GM12878 (cell line): ENCODE results near the gene ABHD15. TPM values are rescaled to one million over a fixed set of nuclear protein-coding genes. Genes with fewer than 3 reads are reported as not detected.

Source experiments
- ATAC-seq: fragments of 200-7000 bp; cut with Tn5 transposase; 3 replicates; pipeline ENCODE4 v1.9.1; 2020; ENCODE audit warnings: mild to moderate bottlenecking, moderate library complexity
- BruUV-seq: library from RNA; stranded (reverse); fragments of 400-500 nt; replicated peaks from 2 replicates; lab custom pipeline; 2021; lab: Mats Ljungman, UMichigan
- CTCF ChIA-PET: fragments of 300-600 bp; sonication (Branson Sonifier 250); formaldehyde crosslinking; extraction: SDS; loops from one replicate; lab custom pipeline; 2021; ENCODE audit warnings: inconsistent platforms; lab: Yijun Ruan, JAX
- POLR2A ChIA-PET: fragments of 350-600 bp; formaldehyde crosslinking; extraction: SDS; loops from one replicate; lab custom pipeline; 2021; ENCODE audit warnings: inconsistent platforms; lab: Charles Lee
- RAD21 ChIA-PET: fragments of 300-600 bp; sonication (Branson Sonifier 250); formaldehyde crosslinking; loops from one replicate; lab custom pipeline; 2023; ENCODE audit warnings: antibody characterized with exemption; ENCODE audit not compliant: unreplicated experiment; lab: Charles Lee
- SMC1A ChIA-PET: fragments of 300-600 bp; sonication (Branson Sonifier 250); formaldehyde crosslinking; loops from one replicate; lab custom pipeline; 2023; ENCODE audit not compliant: unreplicated experiment, uncharacterized antibody; lab: Charles Lee
- DNase-seq: peaks from one replicate; pipeline ENCODE4 v3.0.0-alpha.2; 2011; ENCODE audit warnings: low read depth, low spot score
- FAIRE-seq: peaks from 3 replicates; lab custom pipeline; 2011; peaks lifted over from hg19 to GRCh38; lab: Jason Lieb, UNC
- H2AFZ ChIP-seq: 2 replicates; pipeline ENCODE4 v1.6.0; 2011; ENCODE audit warnings: low read depth, low read length, control low read depth; ENCODE audit not compliant: control insufficient read depth
- H3K27ac ChIP-seq: 2 replicates; pipeline ENCODE4 v1.5.1; 2011; ENCODE audit warnings: control low read depth; ENCODE audit not compliant: control insufficient read depth, insufficient read depth
- H3K27me3 ChIP-seq, 2 experiments: replicated peaks in 1 of 2; 2 replicates each; pipeline versions ENCODE4 v1.6.0 to v1.6.1; 2011; ENCODE audit warnings: low read length in 1 of 2; ENCODE audit not compliant: control insufficient read depth in 2 of 2, insufficient read depth in 2 of 2
- H3K36me3 ChIP-seq, 2 experiments: 2 replicates each; pipeline ENCODE4 v1.5.1; 2011; ENCODE audit warnings: low read length in 1 of 2; ENCODE audit not compliant: control insufficient read depth in 2 of 2, insufficient read depth in 2 of 2
- H3K4me1 ChIP-seq: 2 replicates; pipeline ENCODE4 v1.6.1; 2011; ENCODE audit warnings: mild to moderate bottlenecking, low read length, moderate library complexity, mixed read lengths; ENCODE audit not compliant: control insufficient read depth, insufficient read depth
- H3K4me2 ChIP-seq: 2 replicates; pipeline ENCODE4 v1.6.0; 2011; ENCODE audit warnings: control low read depth; ENCODE audit not compliant: control insufficient read depth, insufficient read depth
- H3K4me3 ChIP-seq: fragments of 200-600 bp; sonication (generic); 2 replicates; pipeline ENCODE4 v1.5.1; 2016
- H3K79me2 ChIP-seq: 2 replicates; pipeline ENCODE4 v1.6.0; 2011; ENCODE audit warnings: low read length; ENCODE audit not compliant: control insufficient read depth, insufficient read depth
- H3K9ac ChIP-seq: 2 replicates; pipeline ENCODE4 v1.8.0; 2011; ENCODE audit warnings: low read length, control low read depth, mixed read lengths; ENCODE audit not compliant: control insufficient read depth, insufficient read depth
- H3K9me3 ChIP-seq: replicated peaks from 3 replicates; pipeline ENCODE4 v1.5.1; 2011; ENCODE audit warnings: mild to moderate bottlenecking, low read length; ENCODE audit not compliant: control insufficient read depth, insufficient read depth
- H4K20me1 ChIP-seq: 2 replicates; pipeline ENCODE4 v1.6.0; 2011; ENCODE audit not compliant: control insufficient read depth, insufficient read depth
- BCL3 ChIP-seq: IDR thresholded peaks from 2 replicates; pipeline ENCODE4 v1.6.1; 2011; ENCODE audit warnings: borderline replicate concordance, low read depth, mild to moderate bottlenecking, moderate library complexity, low read length; ENCODE audit not compliant: insufficient read depth, poor library complexity, severe bottlenecking
- SUZ12 ChIP-seq: fragments of 200-600 bp; sonication (generic); IDR thresholded peaks from one replicate; pipeline ENCODE4 v1.6.1; 2018; ENCODE audit warnings: antibody characterized with exemption, mild to moderate bottlenecking; ENCODE audit not compliant: unreplicated experiment
- WGBS: methylation state at CpG from one replicate; pipeline ENCODE4 v1.1.6; 2016; ENCODE audit warnings: low lambda C conversion rate; ENCODE audit not compliant: insufficient replicate concordance, insufficient coverage; ENCODE audit errors: missing lambda C conversion rate; 5-methylcytosine and 5-hydroxymethylcytosine counted together
- in situ Hi-C: fragments of 300-500 bp; cut with MboI; formaldehyde crosslinking; loops from 9 replicates; pipeline ENCODE4 v1.14.3; 2018; ENCODE audit warnings: mixed read lengths
- intact Hi-C: fragments of 100-400 bp; cut with micrococcal nuclease; formaldehyde crosslinking; loops from one replicate; pipeline ENCODE4 v1.14.2; 2022; ENCODE audit not compliant: unreplicated experiment
- polyA plus RNA-seq, 11 experiments: library from polyadenylated mRNA; depleted of rRNA in 4 of 11; unstranded in 6 of 11; stranded (reverse) in 5 of 11; fragments of >200 nt; fragmentation: Nextera tagmentation in 4 of 11; fragmentation: Illumina TruSeq in 1 of 11; extraction: Ambion mirVana in 4 of 11; extraction: Trizol in 1 of 11; gene quantifications; 1 replicate in 1 of 11; 2 replicates in 10 of 11; pipeline versions ENCODE4 v1.2.1 to v1.2.3, GENCODE V29; 2011 to 2016; ENCODE audit warnings: inconsistent platforms in 2 of 11, missing spikeins in 2 of 11, low read depth in 1 of 11
- total RNA-seq, 4 experiments: library from RNA; depleted of rRNA in 3 of 4; stranded (reverse); fragments of >200 nt in 3 of 4; fragmentation: Illumina TruSeq in 1 of 4; extraction: Trizol in 1 of 4; gene quantifications; 2 replicates each; pipeline versions ENCODE4 v1.2.1 to v1.2.3, GENCODE V29; 2013 to 2021

The ABHD15 gene
- total and polyA plus RNA-seq, 10 of the 15 experiments (the other 5 are each of a cell fraction or from before 2014, with no cell fraction given): 2.1 to 9.2 (median 4.9) TPM

GRCh38 chr17:29595107-29595942 lies 28.5 kb upstream of the ABHD15 start (continued):
- no peak for TF ChIP-seq BCL3

- ChIA-PET CTCF (interaction anchor here (0.7 to 5.0 kb wide), 5 partner anchors 11 to 225 kb away, joined by 3 to 64 read pairs (median 6); no protein-coding TSS in a partner anchor), SMC1A (interaction anchor here (0.8 kb wide), 1 partner anchor 13 kb away, joined by 3 read pairs; no protein-coding TSS in a partner anchor), RAD21 (interaction anchor here (1.2 kb wide), 1 partner anchor 19 kb away, joined by 4 read pairs; no protein-coding TSS in a partner anchor), POLR2A (interaction anchor here (1.0 kb wide), 1 partner anchor 21 kb away, joined by 3 read pairs; no protein-coding TSS in a partner anchor)
- no TSS peak for BruUV-seq
- ATAC-seq (no peak), DNase-seq (no peak), FAIRE-seq (no peak)
- Histone ChIP-seq H3K27ac (no peak overlapping the region), H3K36me3 (no peaks in the 10 kb centered on the region), H3K9me3 (no peaks in the 10 kb centered on the region), H3K79me2 (peaks cover 2% of the 10 kb centered on the region), H2AFZ (no peak overlapping the region), H3K4me1 (peaks cover 36% of the 10 kb centered on the region), H3K27me3 (no peaks in the 10 kb centered on the region; a peak in 1 of 4 replicates), H4K20me1 (no peaks in the 10 kb centered on the region), H3K4me2 (peak overlapping the region; percentile 73), H3K4me3 (no peak overlapping the region), H3K9ac (no peak overlapping the region)
- in situ Hi-C loops: no loop called here
- 60% methylated on average over 11 of the region's 11 CpGs for WGBS
- TF ChIP-seq SUZ12: no peak
- intact Hi-C loops: loop anchor here (10.0 kb wide), 1 partner anchor 230 kb away; no protein-coding TSS in a partner anchor
Observed at GRCh38 chr17:29594519-29595090, 27.8 kb upstream of the ABHD15 start.
